IPS-15b (cell line): Measurements from ENCODE around the gene MYH9.
"Not testable (repeated sequence)": the region's sequence is repeated elsewhere in the genome, so short reads cannot be mapped to it uniquely, and the experiment has no call there.

ENCODE experiments used
- H3K27me3 ChIP-seq: one replicate; pipeline ENCODE4 v1.6.1; 2013; ENCODE audit warnings: low read length; ENCODE audit not compliant: control insufficient read depth, insufficient read depth
- H3K36me3 ChIP-seq: one replicate; pipeline ENCODE4 v1.6.1; 2013; ENCODE audit warnings: low read length; ENCODE audit not compliant: control insufficient read depth, insufficient read depth
- H3K4me1 ChIP-seq: one replicate; pipeline ENCODE4 v1.6.1; 2013; ENCODE audit warnings: mild to moderate bottlenecking, low read length; ENCODE audit not compliant: control insufficient read depth, insufficient read depth
- H3K4me3 ChIP-seq: one replicate; pipeline ENCODE4 v1.5.1; 2013; ENCODE audit warnings: low read depth, low read length
- H3K9ac ChIP-seq: one replicate; pipeline ENCODE4 v1.6.1; 2013; ENCODE audit warnings: low read depth, mild to moderate bottlenecking, low read length
- H3K9me3 ChIP-seq: one replicate; pipeline ENCODE4 v1.6.1; 2013; ENCODE audit warnings: mild to moderate bottlenecking, low read length; ENCODE audit not compliant: control insufficient read depth, insufficient read depth

Gene MYH9

GRCh38 chr22:36253523-36254490, 134.0 kb downstream of the MYH9 start:
- H3K36me3 ChIP-seq, result no peaks in the 10 kb centered on the region
- peaks cover 1% of the 10 kb centered on the region for H3K9me3 ChIP-seq
- H3K27me3 ChIP-seq, result no peaks in the 10 kb centered on the region
- H3K4me1 ChIP-seq, result peaks cover 9% of the 10 kb centered on the region
- H3K4me3 ChIP-seq, result no peak overlapping the region
- H3K9ac ChIP-seq, result no peak overlapping the region

- H3K27me3 ChIP-seq, result no peaks in the 10 kb centered on the region
- H3K9ac ChIP-seq, result no peak within 1 kb of the TSS
- peaks cover 6% of the 10 kb centered on the region for H3K9me3 ChIP-seq
- H3K36me3 ChIP-seq, result no peaks in the 10 kb centered on the region
- H3K4me1 ChIP-seq, result peaks cover 5% of the 10 kb centered on the region
- no peak within 1 kb of the TSS for H3K4me3 ChIP-seq
Measured at GRCh38 chr22:36252754-36253522, 134.8 kb downstream of the MYH9 start, which contains the start of gene APOL1. Gene APOL1 (plus strand): TSS chr22:36253133. CDS start chr22:36254956, 1,823 bp downstream.

GRCh38 chr22:36251979-36252608, 135.7 kb downstream of the MYH9 start:
- not testable (repeated sequence) for H3K27me3 ChIP-seq, H3K36me3 ChIP-seq, H3K4me3 ChIP-seq, H3K4me1 ChIP-seq, H3K9me3 ChIP-seq, H3K9ac ChIP-seq

GRCh38 chr22:36250292-36250960, 137.3 kb downstream of the MYH9 start:
- H3K27me3 ChIP-seq, H3K4me1 ChIP-seq, H3K36me3 ChIP-seq, H3K4me3 ChIP-seq, H3K9ac ChIP-seq, H3K9me3 ChIP-seq: not testable (repeated sequence)

- H3K4me1 ChIP-seq, result peaks cover 5% of the 10 kb centered on the region
- peaks cover 6% of the 10 kb centered on the region for H3K9me3 ChIP-seq
- H3K9ac ChIP-seq, result no peak overlapping the region
- H3K27me3 ChIP-seq, result no peaks in the 10 kb centered on the region
- no peaks in the 10 kb centered on the region for H3K36me3 ChIP-seq
- no peak overlapping the region for H3K4me3 ChIP-seq
Measured at GRCh38 chr22:36249160-36249559, 138.6 kb downstream of the MYH9 start.

DNA sequence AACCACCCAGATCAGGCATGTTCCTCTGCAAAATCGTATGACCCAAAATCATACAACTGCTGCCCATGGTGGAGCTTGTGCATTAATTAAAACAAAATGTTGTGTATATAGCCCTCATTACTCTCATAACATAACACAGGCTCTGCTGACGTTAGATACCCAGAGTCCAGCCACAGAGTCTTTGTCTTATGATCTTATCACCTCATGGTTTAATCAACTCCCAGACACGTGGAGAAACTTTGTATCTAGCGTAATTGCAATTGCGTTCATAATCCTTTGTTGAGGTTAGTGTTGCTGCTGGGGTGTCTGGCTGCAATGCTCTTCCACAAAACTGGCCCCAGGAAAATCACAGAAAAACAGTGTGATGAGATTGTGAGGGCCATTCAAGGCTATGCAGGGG, 139.8 kb downstream of the MYH9 start:
- H3K36me3 ChIP-seq, result no peaks in the 10 kb centered on the region
- peaks cover 5% of the 10 kb centered on the region for H3K4me1 ChIP-seq
- no peaks in the 10 kb centered on the region for H3K27me3 ChIP-seq
- no peak overlapping the region for H3K9ac ChIP-seq
- H3K4me3 ChIP-seq, result no peak overlapping the region
- H3K9me3 ChIP-seq, result peaks cover 6% of the 10 kb centered on the region

DNA sequence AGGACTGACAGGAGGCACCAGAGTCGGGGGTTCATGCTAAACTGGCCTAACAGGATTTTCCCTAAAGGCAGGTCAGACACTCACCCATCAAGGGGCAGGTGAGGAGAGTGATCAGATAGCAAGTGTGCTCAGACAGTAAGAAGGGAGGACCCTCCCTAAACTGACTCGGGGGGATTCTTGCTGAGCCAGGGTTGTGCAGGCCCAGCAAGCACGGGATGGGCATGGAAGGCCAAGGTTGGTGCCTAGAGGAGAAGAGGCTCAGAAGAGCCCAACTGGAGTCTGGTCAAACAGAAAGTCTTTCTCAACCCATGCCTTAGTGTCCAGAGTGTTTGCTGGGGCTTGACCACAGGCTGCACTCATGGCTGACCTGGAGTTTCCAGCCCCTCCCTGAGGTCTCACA, 141.0 kb downstream of the MYH9 start:
- Histone ChIP-seq H3K4me1 (peaks cover 4% of the 10 kb centered on the region), H3K9ac (no peak overlapping the region), H3K36me3 (no peaks in the 10 kb centered on the region), H3K9me3 (peaks cover 6% of the 10 kb centered on the region), H3K4me3 (no peak overlapping the region), H3K27me3 (no peaks in the 10 kb centered on the region)

DNA sequence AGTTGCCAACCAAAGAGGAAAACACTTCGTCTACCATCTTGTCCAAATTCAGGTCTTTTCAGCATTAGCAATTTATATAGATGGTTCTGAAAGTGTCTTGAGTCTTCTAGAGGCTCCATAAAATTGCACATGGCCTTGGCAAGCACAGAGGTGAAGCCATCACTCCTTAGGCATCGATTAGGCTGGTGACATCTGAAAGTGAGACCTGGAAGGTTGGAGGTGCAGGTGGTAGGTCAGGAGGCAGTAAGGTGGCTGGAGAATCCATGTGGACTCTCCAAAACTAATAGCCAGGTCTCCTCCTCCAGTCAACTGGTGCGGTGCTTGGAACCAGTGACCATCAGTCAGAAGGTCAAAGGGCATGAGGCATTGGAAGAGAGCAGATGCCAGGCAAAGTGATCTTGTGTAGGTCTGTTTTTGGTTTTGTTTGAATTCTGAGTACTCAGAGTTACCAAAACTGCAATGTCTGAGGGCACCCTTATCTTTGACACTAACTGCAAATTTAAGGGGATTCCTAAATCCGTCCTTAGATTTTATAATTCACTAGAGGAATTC, 141.9 kb downstream of the MYH9 start:
- H3K9ac ChIP-seq, result no peak overlapping the region
- H3K4me1 ChIP-seq, result no peaks in the 10 kb centered on the region
- no peak overlapping the region for H3K4me3 ChIP-seq
- peaks cover 6% of the 10 kb centered on the region for H3K9me3 ChIP-seq
- H3K27me3 ChIP-seq, result no peaks in the 10 kb centered on the region
- no peaks in the 10 kb centered on the region for H3K36me3 ChIP-seq

GRCh38 chr22:36244522-36245391, 143.0 kb downstream of the MYH9 start:
- Histone ChIP-seq H3K9ac (no peak overlapping the region), H3K27me3 (no peaks in the 10 kb centered on the region), H3K9me3 (peaks cover 6% of the 10 kb centered on the region), H3K4me1 (peaks cover 3% of the 10 kb centered on the region), H3K36me3 (no peaks in the 10 kb centered on the region), H3K4me3 (no peak overlapping the region)

DNA sequence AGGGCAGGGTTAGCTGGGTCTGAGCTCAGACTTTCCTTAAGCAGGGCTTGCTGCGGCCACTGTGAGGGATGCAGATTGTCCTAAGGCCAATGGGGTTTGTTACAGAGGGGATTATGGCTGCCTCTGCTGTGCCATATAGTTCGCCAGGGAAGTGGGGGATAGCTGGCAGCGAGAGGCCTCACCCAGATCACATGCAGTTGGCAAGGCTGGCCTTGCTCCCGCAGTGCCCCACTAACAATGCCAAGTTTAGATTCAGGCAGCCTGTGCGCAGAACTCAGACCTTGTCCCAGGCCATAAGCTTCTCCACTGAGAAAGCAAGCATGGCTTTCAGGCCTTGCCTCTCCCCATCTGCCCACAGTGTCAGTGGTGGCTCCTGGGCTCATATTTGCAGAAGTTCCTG, 143.8 kb downstream of the MYH9 start:
- H3K4me1 ChIP-seq, result peaks cover 9% of the 10 kb centered on the region
- H3K27me3 ChIP-seq, result no peaks in the 10 kb centered on the region
- H3K9me3 ChIP-seq, result peaks cover 6% of the 10 kb centered on the region
- no peak overlapping the region for H3K4me3 ChIP-seq
- H3K9ac ChIP-seq, result no peak overlapping the region
- no peaks in the 10 kb centered on the region for H3K36me3 ChIP-seq
